Measurements from ENCODE around the gene RAD1.

- TF ChIP-seq POLR2A (IDR thresholded peaks at IDR 0.05) (no peak), CTCF (IDR thresholded peaks at IDR 0.05) (no peak)
Measured at GRCh38 chr5:34894716-34895115, 20.6 kb downstream of the RAD1 start.

All from heart left ventricle (tissue), 13 donors.